ENCODE results near the gene CDH8. TPM values are rescaled to one million over a fixed set of nuclear protein-coding genes. Genes with fewer than 3 reads are reported as not detected.

The CDH8 gene
- total RNA-seq, 4 donors from 2014 or later = 0.40 to 3.0 (median 0.86) TPM

GRCh38 chr16:61915569-61915968 is 120.7 kb downstream of the CDH8 start:
- H3K27me3 ChIP-seq = no peaks in the 10 kb centered on the region
- H3K36me3 ChIP-seq = no peaks in the 10 kb centered on the region
- no peak overlapping the region for H3K27ac ChIP-seq
- H3K9me3 ChIP-seq = no peaks in the 10 kb centered on the region
- TF ChIP-seq EP300 (IDR thresholded peaks at IDR 0.05) = no peak
- TF ChIP-seq CTCF (IDR thresholded peaks at IDR 0.05) = no peak
- TF ChIP-seq POLR2AphosphoS5 (IDR thresholded peaks at IDR 0.05) = no peak
- TF ChIP-seq POLR2A (IDR thresholded peaks at IDR 0.05) = no peak
- H3K4me1 ChIP-seq = no peaks in the 10 kb centered on the region
- WGBS, 2 donors (ENCODE audit: low coverage in 1 of 2) = 93% methylated on average over 3 of the region's 3 CpGs; no CpG with 5 or more reads in 1 of the 2 donors
- no peak for ATAC-seq
- H3K4me3 ChIP-seq = no peak overlapping the region

DNA sequence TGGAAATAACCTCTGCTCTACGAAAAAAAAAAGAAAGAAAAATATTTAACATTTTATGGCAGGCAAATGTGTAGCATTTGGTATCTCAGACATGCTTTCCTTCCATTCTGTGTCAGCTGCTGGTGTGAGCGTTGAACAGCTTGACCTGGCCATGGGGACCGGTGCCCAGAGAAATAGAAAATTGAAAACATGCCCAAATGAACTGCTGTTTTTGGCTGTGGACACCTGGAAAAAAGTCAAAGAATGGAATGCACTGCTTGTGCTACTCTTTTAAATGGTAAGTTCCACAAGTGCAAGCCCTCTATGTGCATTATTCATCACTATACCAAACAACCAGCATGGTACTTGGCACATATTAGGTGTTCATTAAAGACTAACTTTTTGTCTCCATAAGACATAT is 127.2 kb downstream of the CDH8 start:
- no peak for TF ChIP-seq EP300 (IDR thresholded peaks at IDR 0.05)
- no peak for TF ChIP-seq POLR2AphosphoS5 (IDR thresholded peaks at IDR 0.05)
- TF ChIP-seq CTCF (IDR thresholded peaks at IDR 0.05) = no peak
- TF ChIP-seq POLR2A (IDR thresholded peaks at IDR 0.05) = no peak
- no peaks in the 10 kb centered on the region for H3K36me3 ChIP-seq
- no peaks in the 10 kb centered on the region for H3K9me3 ChIP-seq
- no peak for ATAC-seq
- no peak overlapping the region for H3K27ac ChIP-seq
- 22 to 27% methylated on average over 2 to 3 of the region's 3 CpGs for WGBS, 2 donors (ENCODE audit: low coverage in 1 of 2)
- no peak overlapping the region for H3K4me3 ChIP-seq
- H3K27me3 ChIP-seq = no peaks in the 10 kb centered on the region
- H3K4me1 ChIP-seq = no peaks in the 10 kb centered on the region

DNA sequence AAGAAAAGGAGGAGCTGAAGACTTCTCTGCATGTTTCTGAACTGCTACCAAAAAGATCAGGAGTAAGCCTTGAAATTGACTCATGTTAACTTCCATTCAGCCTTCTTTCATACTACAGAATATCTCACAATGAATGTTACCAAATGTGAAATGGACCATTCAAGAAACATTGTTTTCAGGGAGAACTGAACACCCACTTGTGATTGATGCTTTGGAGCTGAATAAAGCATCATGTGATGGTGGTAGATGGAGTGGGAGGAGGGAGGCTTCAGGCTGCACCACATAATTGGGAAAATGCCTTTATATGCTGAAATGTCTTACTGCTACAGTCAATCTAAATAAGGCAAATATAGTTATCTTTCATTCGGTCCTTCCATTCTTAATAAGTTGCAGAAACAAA is 127.8 kb downstream of the CDH8 start:
- TF ChIP-seq EP300 (IDR thresholded peaks at IDR 0.05) (no peak), POLR2AphosphoS5 (IDR thresholded peaks at IDR 0.05) (no peak), CTCF (IDR thresholded peaks at IDR 0.05) (no peak), POLR2A (IDR thresholded peaks at IDR 0.05) (no peak)
- no peaks in the 10 kb centered on the region for H3K27me3 ChIP-seq
- no peak for ATAC-seq

DNA sequence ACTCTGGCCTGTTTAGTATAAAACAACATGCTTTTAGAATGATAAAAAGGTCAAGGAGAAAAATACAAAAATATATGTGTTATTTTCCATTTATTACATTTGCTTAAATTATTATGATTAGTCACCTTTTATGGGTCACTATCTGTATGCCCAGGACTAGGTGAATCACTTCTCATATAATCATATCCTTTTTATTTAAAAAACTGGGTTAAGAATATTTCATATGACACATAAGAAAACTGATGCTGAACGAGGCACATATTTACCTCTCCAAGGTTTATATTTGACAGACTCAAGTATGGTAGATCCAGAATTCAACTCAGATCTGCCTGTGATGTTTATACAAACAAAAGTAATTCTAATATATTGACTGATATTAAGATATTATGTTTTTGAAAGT is 134.5 kb downstream of the CDH8 start:
- Histone ChIP-seq H3K9me3 (no peaks in the 10 kb centered on the region), H3K27me3 (no peaks in the 10 kb centered on the region), H3K4me3 (no peak overlapping the region), H3K27ac (no peak overlapping the region), H3K36me3 (no peaks in the 10 kb centered on the region), H3K4me1 (no peaks in the 10 kb centered on the region)
- TF ChIP-seq EP300 (IDR thresholded peaks at IDR 0.05) (no peak), POLR2A (IDR thresholded peaks at IDR 0.05) (no peak), POLR2AphosphoS5 (IDR thresholded peaks at IDR 0.05) (no peak), CTCF (IDR thresholded peaks at IDR 0.05) (no peak)
- 54 to 86% methylated on average over 1 of the region's 1 CpG for WGBS, 2 donors (ENCODE audit: low coverage in 1 of 2)
- no peak for ATAC-seq

More for the DNA sequence above, 127.8 kb downstream of the CDH8 start:
- no peaks in the 10 kb centered on the region for H3K36me3 ChIP-seq
- no peak overlapping the region for H3K4me3 ChIP-seq
- no peaks in the 10 kb centered on the region for H3K4me1 ChIP-seq
- no peak overlapping the region for H3K27ac ChIP-seq
- WGBS, 2 donors (ENCODE audit: low coverage in 1 of 2) = 65 to 73% methylated on average over 1 of the region's 1 CpG
- H3K9me3 ChIP-seq = no peaks in the 10 kb centered on the region

DNA sequence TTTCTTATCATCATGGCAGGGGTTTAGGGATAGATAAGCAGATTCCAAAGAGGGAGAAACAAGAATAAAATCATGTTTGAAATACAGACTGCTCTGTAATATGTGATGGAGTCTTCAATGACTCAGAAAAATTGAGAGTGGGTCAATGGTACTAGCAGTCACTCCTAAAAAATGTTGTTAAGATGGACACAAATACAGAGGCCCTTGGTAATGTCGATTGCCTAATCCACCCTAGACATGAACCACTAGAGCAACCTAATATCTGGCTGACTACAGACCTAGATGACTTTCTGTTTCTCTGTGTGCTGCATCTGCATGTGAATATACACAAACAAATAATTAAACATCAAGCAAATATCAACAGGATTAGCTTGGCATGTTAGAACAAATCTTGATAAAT is 135.8 kb downstream of the CDH8 start:
- H3K4me1 ChIP-seq = no peaks in the 10 kb centered on the region
- no peaks in the 10 kb centered on the region for H3K36me3 ChIP-seq
- 63 to 88% methylated on average over 1 of the region's 1 CpG for WGBS, 2 donors (ENCODE audit: low coverage in 1 of 2)
- H3K27me3 ChIP-seq = no peaks in the 10 kb centered on the region
- no peak for TF ChIP-seq EP300 (IDR thresholded peaks at IDR 0.05)
- no peak for TF ChIP-seq POLR2AphosphoS5 (IDR thresholded peaks at IDR 0.05)
- TF ChIP-seq POLR2A (IDR thresholded peaks at IDR 0.05) = no peak
- no peak for TF ChIP-seq CTCF (IDR thresholded peaks at IDR 0.05)
- H3K9me3 ChIP-seq = no peaks in the 10 kb centered on the region
- H3K4me3 ChIP-seq = no peak overlapping the region
- ATAC-seq = no peak
- H3K27ac ChIP-seq = no peak overlapping the region

All from gastroesophageal sphincter (tissue), 4 donors.